Skin of body (tissue), 2 donors: ENCODE data around the gene LAYN. TPM values are rescaled to one million over a fixed set of nuclear protein-coding genes. Genes with fewer than 3 reads are reported as not detected.

Experiments used
- DNase-seq: peaks from one replicate; lab custom pipeline; 2025; lab: John Stamatoyannopoulos, UW
- total RNA-seq: library from RNA; depleted of rRNA; stranded (reverse); fragments of >200 nt; gene quantifications from one replicate; pipeline ENCODE4 v1.2.3, GENCODE V29; 2014

Gene LAYN, protein sequence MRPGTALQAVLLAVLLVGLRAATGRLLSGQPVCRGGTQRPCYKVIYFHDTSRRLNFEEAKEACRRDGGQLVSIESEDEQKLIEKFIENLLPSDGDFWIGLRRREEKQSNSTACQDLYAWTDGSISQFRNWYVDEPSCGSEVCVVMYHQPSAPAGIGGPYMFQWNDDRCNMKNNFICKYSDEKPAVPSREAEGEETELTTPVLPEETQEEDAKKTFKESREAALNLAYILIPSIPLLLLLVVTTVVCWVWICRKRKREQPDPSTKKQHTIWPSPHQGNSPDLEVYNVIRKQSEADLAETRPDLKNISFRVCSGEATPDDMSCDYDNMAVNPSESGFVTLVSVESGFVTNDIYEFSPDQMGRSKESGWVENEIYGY
- total RNA-seq: 9.6 TPM

- DNase-seq: no peak
Measured at GRCh38 chr11:111540114-111540936, at the start of gene LAYN. Gene LAYN (plus strand): TSS chr11:111540720. CDS start chr11:111540844, 124 bp downstream.

GRCh38 chr11:111494040-111494439 lies 46.5 kb upstream of the LAYN start:
- no peak for DNase-seq

DNA sequence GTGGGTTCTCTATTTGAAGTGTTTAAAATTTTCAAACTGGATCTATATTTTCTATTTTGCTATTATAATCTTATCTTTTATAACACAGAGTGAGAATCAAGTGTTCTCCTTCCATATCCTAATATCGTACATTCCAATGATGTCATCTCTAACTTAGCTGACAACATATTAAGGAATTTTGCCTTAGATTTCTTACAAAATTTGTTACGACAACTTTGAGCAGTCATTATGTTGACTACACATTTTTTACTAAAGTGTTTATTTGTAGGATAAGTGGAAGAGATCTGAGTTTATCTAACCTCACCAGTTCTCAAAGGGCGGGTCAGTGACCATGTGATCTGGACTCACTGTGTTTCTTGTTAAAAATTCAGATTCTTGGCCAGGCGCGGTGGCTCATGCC lies 41.0 kb upstream of the LAYN start:
- no peak for DNase-seq

DNA sequence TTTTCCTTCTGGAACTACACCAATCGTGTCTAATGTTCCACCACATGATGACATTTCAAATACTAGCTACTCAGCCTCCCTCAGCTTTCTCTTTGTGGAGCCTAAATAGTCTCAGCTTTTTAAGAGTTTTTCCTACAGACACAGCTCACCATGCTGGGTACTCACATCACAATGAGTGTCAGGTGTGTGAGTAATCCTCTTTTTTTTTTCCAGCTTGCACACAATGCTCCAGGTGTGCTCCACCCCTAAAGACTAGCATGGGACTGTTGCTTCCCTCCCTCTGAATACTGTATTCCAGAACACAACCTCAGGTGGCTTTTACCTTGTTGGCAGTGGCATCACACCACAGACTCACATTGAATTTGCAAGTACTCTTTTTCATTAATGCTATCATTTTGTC lies 40.0 kb upstream of the LAYN start:
- DNase-seq: no peak

GRCh38 chr11:111502611-111503010 lies 37.9 kb upstream of the LAYN start:
- DNase-seq: no peak

GRCh38 chr11:111510311-111510710 lies 30.2 kb upstream of the LAYN start:
- DNase-seq: no peak

GRCh38 chr11:111512296-111513239 lies 28.0 kb upstream of the LAYN start, which contains the start of gene BTG4:
Gene BTG4 (minus strand): TSS chr11:111512386. CDS start chr11:111498776, 13,610 bp downstream.
- no peak for DNase-seq

DNA sequence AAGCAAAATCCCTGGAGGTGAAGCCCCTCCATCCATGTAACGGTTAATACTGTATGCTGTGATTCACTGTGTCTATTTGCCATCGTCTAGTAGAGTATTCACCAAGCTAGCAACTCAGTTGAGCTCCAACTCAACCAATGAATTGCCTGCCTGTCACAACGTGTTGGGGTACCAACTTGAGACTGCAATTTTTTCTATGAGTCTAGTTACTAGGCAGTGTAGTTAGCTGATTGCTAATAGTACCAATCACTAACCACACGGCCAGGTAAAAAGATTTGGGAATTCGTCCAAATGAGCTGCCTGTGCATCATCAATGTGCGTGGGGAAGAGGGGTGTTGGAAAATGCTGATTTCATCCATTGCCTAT lies 27.3 kb upstream of the LAYN start:
- DNase-seq: no peak

DNA sequence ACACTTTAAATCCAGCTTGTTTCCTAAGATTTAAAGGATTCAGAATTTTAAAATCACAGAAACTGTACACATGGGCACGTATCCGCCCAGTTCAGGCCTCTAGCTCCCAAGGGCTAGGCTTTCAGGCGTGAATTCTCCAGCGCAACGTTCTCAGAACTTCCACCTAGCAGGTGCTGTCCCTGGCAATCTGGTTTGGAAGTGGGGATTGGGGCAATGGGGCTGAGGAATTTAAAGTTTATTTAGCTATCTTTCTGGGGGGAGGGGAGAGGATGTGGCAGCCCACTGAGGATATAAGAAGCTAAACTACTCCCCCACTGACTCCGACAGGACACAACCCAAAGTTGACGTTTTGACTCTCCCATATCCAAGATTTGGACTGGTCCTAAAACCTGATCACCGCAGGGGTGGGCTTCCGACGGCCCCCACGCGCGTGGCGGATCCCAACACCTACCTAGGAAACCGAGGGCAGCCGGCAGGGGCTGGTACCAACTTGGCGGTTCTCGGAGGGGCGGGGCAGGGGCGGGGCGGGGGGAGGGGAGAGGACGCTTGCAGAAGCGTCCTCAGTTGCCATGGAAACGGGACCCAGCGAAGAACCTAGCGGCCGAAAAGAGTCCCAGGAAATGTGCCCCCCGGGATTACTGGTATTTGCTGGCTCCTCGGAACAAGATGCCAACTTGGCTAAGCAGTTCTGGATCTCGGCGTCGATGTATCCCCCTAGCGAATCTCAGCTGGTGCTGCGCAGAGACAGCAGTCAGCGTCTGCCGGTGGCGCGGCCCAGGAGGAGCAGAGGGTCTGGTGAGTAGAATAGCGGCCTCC lies 26.1 kb upstream of the LAYN start, which contains the start of gene HOATZ:
HOATZ (plus strand) TSS at position 563 of the 816 bp plus-strand sequence; CDS start at position 570, 7 bp downstream.
- DNase-seq: no peak

DNA sequence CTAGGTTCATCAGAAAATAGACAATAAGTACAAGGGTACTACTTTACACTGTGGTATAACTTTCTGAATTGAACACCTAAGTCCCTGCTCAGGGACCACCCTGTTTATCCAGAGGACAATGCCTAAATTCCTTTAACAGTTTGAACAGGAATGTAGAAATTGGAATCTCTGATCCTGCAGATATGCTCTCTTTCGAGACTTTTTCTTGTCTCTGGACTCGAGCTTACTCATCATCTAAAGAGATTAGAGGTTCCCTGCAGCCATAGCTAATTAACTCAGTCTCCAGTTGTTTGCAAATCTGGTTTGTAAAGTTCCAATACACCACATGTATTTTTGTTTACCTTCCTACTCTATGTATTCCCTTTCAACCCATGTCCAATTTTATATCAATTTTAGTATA lies 24.9 kb upstream of the LAYN start:
- no peak for DNase-seq

GRCh38 chr11:111518668-111519067 lies 21.9 kb upstream of the LAYN start:
- DNase-seq: no peak

DNA sequence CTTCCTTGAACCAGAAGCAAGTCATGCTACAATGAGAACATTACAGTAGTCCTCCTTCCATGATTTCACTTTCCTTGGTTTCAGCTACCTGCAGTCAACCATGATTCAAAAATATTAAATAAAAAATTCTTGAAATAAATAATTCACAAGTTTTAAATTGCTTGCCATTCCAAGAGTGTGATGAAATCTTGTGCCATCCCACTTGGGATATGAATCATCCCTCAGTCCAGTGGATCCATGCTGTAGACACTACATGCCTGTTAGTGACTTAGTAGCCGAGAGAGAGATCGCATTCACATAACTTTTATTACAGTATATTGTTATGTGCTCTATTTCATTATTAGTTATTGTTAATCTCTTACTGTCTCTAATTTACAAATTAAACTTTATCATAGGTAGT lies 20.0 kb upstream of the LAYN start:
- DNase-seq: no peak

DNA sequence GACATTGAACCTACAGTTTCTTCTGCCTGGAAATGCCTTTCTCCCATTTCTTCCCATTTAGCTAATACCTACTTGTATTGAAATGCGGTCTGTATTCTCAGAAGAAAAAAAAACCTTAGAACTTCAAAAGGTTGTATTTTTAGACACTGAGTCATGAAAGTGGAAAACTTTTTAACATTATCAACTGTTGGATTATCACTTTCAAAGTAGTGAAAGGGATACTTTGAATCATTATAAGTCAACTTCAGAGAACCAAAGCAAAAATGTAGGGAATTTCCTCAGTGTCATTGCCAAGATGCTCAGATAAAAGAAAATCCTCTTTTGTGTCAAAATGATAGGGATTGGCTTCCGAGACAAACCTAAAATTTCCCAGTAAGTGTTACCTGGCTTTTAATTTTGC lies 19.4 kb upstream of the LAYN start:
- no peak for DNase-seq

- DNase-seq: no peak
Measured at GRCh38 chr11:111522426-111522825, 18.1 kb upstream of the LAYN start.

DNA sequence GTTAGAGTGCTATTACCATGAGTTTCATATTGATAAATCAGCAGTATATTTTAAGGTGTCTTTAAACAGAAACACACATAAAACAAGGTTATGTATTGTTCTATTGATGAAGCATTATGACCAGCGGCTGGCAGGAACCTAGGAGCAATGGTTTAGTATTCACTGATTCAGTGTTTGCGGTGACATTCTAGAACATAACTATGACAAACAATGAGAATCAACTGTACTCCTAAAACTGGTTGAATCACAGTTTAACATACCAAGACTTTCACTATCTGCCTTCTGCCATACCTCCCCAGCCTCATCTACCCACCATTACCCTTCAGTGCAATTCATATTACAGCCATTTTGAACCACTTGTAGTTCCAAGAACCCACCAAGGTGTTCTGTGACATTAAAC lies 17.2 kb upstream of the LAYN start:
- DNase-seq: no peak

DNA sequence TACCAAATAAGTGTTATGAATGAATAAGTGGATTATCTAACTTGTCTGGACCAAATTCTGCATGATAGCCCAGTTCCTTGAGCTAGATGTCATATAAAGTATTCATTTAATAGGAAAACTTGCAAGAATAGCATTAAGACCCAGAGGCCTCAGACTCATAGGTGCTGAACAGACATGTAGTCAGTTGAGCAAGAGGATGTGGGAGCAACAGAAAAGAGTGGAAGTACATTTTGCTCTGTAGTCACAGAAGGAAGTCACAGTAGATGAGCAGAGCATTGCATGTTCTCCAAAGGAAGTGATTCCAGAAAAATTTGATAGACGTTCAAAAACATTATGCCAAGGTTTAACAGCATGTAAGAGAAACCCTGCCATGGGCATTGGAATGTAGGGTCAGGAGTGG lies 16.5 kb upstream of the LAYN start:
- no peak for DNase-seq

DNA sequence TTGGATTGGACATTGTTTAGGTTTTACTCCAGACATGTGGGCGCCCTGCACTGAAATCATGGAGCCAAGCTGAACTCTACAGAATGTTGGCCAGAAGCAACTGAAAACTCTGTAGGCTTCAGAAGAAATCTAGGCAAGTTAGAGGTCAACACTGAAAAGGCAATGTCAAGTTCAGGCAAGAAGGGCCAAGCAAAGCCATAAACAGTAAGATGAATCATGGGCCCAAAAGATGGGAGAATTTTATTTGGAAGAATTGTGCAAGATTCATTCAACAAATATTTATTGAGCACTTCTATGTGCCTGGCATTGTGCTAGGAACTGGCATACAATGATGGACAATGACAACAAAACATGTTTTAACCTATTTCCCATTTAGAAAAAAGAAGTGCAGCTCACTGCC lies 15.1 kb upstream of the LAYN start:
- DNase-seq: no peak

- no peak for DNase-seq
Measured at GRCh38 chr11:111526501-111526900, 14.0 kb upstream of the LAYN start.

GRCh38 chr11:111527279-111527678 lies 13.2 kb upstream of the LAYN start:
- no peak for DNase-seq

- DNase-seq: no peak
Measured at GRCh38 chr11:111528557-111528956, 12.0 kb upstream of the LAYN start.

DNA sequence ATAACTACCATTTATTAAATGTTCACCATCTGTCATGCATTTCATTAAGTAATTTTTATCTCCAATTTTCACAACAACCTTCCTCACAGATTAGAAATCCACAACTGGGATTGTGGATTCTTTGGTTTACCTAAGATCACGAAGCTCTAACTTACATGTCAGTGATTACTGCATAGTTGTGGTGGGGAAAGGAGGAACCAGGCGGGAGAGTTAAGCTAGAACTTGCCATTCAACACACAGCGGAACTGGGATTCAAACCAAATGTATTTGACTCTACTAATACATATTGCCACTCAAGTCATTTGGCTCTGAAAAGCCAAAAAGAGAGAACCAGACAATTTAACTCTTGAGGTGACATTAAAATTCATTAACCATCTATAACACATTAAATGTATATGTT lies 10.4 kb upstream of the LAYN start:
- no peak for DNase-seq
